Cardiac fibroblast (primary cell): ENCODE measurements around the gene FTCDNL1.

Experiments
- DNase-seq, 2 donors: peaks; one replicate each; pipeline versions ENCODE4 v3.0.0 to v3.0.0-alpha.2; 2010; ENCODE audit warnings: low read depth in 2 of 2
- H3K4me3 ChIP-seq, 2 donors: replicated peaks in 1 of 2; 1 replicate in 1 of 2; 2 replicates in 1 of 2; pipeline ENCODE4 v1.5.1; 2011; ENCODE audit warnings: low read depth in 2 of 2, low read length in 2 of 2, mild to moderate bottlenecking in 2 of 2, moderate library complexity in 1 of 2
- TF ChIP-seq, protein P1 (sequence below): IDR thresholded peaks from one replicate; pipeline ENCODE4 v1.5.1; 2011; ENCODE audit warnings: low read depth, mild to moderate bottlenecking, low read length, inconsistent platforms

The FTCDNL1 gene

DNA sequence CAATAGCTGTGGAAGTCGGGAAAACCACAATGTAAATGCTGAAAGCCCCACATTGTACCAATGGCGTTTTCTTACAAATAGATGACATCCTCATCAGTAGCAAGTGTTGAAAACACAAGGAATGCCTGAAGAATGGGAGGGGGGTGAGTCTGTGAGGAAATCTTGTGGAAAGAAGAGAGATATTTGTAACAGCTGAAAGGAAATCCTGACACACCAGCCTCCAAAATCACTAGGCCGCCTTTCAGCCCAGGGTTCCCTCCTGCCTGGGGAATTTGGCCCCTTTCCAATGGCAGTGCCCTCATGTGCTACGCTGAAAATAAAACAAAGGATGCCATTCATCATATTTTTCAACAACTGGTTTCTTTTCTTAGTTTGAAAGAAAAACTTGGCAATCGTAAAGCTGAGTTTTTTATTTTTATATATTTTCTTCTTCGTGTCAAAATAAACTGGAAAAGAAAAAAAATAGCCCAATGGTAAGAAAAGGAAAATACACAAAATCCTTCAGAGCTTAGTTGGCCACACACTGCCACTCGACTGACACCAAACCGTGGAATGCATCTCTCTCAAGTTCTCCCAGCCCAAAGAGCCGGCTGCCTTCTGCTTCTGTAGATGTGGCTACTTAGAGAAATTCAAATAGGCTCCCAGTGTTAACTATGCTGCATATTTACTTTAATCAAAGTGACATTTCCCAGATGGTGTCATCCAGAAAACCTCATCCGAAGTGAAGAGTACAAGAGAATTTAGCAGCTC lies 52.0 kb downstream of the FTCDNL1 start:
- DNase-seq: peak in 1 of 2 donors; percentile 55
- no peak overlapping the region for H3K4me3 ChIP-seq

DNA sequence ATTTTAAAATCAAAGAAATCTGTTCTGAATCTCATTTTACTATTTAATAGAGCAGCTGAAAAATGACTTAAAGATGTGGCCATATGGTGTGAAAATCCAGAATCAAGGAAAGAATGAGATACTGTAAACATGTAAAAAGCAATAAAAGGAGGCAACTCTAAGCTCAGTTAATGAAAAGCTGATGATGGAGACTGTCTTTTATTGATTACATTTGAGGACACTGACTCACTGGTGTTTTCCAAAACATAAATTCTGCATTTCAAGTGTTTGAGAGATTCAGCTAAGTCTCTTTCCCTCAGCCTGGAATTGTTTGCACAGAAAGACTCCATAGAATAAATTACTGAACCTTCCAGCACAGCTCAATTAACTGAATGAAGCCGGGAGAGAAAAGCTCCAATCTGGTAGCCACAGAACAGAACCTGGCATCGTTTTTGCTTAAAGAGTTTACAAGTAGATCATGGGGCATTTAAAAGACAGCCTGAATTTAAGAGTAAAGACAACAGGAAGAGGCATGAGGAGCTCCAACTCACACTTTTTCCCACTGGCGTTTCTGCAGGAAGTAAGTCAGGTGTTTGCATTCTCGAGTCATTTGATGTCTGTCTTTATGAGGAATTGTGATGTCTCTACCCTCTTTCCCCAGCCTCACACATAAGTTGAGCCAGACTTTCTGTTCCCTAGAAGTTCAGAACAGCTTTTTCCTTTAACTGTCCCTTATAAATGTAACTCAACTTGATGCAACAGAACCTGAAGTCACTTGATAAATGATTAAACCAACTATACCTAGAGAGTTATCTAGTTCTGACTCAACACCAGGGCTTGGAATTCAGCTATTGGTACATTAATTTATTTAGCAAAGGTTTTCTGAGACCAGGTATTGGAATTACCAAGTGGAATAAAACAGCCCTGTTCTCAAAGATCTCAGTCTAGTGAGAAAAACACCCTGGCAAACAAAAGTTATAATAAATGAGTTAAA lies 53.3 kb downstream of the FTCDNL1 start:
- no peak overlapping the region for H3K4me3 ChIP-seq
- TF ChIP-seq, protein P1, sequence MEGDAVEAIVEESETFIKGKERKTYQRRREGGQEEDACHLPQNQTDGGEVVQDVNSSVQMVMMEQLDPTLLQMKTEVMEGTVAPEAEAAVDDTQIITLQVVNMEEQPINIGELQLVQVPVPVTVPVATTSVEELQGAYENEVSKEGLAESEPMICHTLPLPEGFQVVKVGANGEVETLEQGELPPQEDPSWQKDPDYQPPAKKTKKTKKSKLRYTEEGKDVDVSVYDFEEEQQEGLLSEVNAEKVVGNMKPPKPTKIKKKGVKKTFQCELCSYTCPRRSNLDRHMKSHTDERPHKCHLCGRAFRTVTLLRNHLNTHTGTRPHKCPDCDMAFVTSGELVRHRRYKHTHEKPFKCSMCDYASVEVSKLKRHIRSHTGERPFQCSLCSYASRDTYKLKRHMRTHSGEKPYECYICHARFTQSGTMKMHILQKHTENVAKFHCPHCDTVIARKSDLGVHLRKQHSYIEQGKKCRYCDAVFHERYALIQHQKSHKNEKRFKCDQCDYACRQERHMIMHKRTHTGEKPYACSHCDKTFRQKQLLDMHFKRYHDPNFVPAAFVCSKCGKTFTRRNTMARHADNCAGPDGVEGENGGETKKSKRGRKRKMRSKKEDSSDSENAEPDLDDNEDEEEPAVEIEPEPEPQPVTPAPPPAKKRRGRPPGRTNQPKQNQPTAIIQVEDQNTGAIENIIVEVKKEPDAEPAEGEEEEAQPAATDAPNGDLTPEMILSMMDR: no peak
- no peak for DNase-seq

More for the DNA sequence above, 52.0 kb downstream of the FTCDNL1 start:
- TF ChIP-seq, protein P1: no peak

DNA sequence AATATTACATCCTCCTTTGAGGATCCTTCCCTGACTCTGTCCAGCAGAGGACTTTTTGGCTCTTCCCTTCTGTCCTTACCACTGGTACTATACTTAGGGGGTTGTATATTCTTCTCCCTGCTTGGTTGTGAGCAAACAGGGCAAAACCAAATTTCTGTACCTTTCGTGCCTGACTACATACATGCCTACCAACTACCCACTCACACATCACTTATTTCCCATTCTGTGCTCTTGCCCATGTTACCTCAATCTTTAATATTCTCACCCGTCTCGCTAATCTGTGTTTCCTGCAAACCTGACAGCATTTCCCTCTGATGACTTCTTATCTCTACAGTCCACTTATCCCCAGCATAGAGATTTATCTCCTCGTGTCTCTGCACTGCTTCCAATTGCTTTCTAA lies 58.6 kb downstream of the FTCDNL1 start:
- TF ChIP-seq, protein P1: no peak
- no peak overlapping the region for H3K4me3 ChIP-seq
- DNase-seq: no peak

DNA sequence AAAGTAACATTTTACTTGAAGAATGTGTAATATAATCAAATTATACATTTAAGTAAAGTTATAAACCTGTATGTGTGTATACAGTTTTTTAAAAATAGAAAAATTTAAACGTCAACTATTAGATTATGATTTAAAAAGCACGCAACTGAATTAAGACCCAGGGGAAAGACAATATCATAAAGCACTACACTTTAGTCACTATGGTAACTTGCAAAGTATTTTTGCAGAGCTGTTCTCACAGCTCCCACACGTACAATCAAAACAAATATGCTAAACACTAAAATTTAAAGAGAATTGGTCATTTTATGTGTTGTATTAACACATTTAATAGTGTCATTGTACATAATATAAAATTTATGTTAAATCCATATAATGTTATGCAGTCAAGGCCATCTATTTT lies 59.7 kb downstream of the FTCDNL1 start:
- no peak overlapping the region for H3K4me3 ChIP-seq
- DNase-seq: no peak
- TF ChIP-seq, protein P1: no peak

DNA sequence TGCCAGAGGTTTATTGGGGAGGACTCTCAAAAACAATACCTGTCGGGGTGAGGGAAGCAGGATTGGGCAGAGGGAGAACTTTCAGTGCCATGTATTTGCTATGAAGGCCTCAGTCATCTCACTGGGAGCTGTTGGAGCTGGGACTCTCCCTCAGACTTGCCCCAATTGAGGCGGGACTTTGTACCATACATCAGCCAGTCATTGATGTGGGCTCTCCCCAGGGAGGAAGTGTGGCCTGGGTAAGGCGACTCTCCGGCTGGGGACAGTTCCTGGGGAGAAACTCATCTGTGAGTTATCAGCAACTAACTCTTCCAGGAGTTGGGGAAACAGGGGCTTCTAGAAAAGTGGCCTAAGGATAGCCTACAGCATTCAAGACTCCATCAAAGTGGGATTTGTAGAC lies 66.5 kb downstream of the FTCDNL1 start:
- TF ChIP-seq, protein P1: no peak
- no peak overlapping the region for H3K4me3 ChIP-seq
- no peak for DNase-seq

DNA sequence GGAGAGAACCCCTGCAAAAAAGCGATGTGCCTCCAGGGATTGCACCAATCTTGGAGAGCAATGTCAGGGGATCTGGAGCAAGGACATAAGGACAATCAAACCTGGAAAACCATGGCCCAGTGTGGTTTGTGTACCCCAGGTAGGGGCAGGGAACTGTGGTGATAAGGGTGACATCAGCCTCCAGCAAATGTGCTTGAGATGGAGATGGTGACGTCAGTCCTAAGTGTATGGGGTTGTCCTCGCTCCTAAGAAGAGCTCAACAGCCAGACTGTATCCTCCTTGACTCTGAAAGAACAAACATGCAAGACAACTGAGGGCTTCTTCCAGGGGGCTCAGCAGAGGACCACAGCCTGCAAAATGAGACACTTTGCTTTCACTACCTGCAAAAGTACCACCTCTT lies 71.4 kb downstream of the FTCDNL1 start:
- TF ChIP-seq, protein P1: no peak
- DNase-seq: no peak
- H3K4me3 ChIP-seq: no peak overlapping the region
